Stimulated activated CD8-positive, alpha-beta memory T cell treated with anti-CD3 and anti-CD28 coated beads, Interleukin-4, amount 100 ng/mL, for 1 hour (primary cell): ENCODE measurements around the gene DHCR24.

Experiments used
- DNase-seq, 2 donors: peaks; one replicate each; pipeline ENCODE4 v3.0.0-alpha.2; 2020; ENCODE audit warnings: low read depth in 2 of 2, low spot score in 1 of 2

The DHCR24 gene

DNA sequence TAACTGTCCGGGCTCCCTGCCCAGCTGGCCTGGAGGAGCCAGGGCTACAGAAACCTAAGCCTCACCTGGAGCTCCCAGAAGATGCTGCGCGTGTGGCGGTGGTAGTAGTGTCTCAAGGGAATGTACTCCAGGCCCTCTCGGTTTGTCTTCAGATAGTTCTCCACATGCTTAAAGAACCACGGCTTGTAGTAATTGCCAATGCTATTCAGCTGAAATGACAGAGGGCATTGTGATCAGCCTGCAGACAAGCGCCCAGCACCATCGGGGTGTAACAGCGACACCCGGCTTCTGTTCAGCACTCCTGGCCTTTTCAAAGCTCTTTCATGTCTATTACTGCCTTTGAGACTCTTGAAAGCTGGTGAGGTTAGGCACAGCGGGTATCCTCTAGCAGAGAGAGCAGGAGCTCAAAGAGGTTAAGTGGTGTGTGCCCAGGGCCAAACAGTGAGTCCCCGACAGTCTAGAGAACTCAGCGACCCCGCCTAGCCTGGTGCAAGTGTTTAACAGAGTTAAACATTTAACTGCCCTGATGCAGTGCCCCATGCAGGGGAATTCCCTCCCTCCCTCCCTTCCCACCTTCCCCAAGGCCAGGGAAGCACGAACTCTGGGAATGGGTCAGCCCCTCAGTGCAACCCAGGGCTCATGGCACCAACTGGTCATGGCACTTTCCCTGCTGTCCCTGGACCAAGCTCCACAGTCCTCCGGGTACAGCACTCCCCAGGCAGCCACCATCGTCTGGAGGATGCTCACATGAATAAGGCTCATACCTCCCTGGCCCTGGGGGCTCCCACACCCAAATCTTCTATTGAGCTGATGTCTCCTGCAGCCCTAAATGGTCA, 21.5 kb downstream of the DHCR24 start:
- DNase-seq, result no peak

DNA sequence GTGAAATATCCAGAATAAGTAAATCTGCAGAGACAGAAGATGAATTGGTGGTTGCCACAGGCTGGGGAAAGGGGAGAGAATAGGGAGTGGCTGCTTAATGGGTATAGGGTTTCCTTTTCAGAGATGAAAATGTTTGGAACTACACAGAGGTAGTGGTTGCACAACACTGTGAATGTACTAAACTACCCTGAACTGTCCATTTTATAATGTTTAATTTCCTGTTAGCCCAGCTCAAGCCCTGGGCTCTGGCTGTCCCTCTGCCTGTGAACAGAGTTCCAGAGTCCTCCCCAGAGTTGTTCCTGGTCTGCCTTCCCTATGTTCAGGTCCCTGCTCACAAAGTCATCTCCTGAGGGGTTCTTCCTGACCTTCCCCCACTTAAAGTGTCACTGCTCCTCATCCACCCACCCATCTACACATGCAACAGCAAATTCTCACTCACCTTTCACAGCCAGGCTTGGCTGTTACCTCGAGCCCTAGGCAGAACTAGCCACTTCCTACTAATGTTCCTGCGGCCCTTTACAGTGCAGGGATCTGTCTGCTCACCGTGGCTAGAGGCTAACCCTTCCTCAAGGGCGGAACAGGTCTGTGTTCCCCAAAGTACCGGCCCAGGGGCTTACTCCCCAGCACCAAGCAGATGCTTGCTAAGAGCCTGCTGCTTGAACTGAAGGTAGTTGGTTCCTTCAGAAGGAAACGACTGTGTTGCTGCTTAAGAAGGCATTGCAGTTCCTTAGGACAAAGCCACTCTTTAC, 22.4 kb downstream of the DHCR24 start:
- no peak for DNase-seq

DNA sequence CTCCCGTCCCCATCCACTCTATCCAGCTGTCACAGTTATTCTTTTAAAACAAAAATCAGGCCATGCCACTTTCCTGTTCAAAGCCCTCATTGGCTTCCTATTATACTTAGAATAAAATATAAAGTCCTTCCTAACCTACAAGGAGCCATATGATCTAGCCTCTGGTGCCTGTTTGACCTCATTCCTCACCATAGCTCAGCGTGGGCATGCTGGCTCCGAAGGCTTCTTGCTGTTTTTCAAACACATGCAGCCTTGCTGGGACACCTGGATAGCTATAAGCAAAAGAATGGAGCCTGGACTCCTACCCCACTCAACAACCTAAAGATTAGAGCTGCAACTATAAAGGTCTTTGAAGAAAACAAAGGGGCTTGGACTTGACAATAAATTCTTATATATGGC, 23.7 kb downstream of the DHCR24 start:
- no peak for DNase-seq

DNA sequence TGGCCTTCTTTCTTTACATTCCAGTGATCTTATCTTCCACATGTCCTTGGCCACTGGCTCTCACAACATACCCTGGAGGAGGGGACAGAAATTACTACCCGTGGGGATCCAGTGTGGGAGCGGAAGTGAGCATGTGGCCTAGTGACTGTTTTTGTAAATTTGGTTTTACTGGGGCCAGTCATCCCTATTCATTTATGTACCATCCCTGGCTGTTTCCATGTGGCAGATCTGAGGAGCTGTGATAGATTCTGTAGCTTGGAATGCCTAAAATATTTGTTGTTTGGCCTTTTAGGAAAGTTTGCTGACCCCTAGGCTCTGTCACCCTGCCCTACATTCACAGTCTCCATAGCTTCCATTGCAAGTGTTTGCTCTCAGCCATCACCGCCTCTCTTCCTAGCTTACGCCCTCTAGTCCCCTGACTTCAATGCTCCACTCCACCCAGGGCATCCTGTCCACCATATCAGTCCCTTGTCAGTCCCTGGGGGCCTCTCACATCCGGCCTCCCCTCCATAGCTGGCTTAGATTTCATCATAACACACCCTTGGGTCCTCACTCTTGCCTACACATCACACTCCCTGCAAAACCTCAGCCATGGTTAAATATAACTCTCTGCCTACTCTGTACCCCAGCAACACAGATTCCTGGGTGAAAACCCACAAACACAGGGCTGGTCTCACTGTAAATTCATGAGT, 25.8 kb downstream of the DHCR24 start:
- DNase-seq, result no peak

DNA sequence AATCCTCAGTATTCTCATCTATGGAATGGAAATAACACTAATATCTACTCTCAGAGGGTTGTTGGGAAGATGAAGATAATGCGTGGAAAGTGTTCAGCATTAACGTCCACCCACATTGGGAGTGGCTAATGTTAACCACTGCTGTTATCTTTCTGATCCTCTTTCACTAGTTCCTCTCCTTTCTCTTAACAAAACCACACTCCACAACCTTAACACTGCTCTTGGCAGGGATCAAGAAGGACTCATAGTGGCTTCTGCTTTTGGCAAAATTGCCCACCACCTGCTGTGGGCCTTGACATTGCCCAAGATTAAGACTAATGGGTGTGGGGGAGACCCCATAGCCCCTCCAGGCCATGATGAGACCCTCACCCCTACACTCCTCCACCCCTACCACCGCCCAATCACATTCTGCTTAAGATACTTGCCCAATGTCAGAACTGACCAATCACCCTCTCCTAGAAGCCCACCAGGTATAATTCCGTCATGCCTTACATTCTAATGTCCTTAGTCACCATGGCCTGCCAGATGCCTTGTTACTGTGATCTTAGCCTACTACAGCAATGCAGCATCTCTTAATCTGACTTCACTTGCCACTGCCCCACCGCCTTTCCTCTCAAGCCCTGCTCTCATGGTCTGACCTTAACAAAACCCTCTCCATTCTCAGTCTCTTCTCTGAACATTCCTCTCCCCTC, 27.1 kb downstream of the DHCR24 start:
- no peak for DNase-seq

DNA sequence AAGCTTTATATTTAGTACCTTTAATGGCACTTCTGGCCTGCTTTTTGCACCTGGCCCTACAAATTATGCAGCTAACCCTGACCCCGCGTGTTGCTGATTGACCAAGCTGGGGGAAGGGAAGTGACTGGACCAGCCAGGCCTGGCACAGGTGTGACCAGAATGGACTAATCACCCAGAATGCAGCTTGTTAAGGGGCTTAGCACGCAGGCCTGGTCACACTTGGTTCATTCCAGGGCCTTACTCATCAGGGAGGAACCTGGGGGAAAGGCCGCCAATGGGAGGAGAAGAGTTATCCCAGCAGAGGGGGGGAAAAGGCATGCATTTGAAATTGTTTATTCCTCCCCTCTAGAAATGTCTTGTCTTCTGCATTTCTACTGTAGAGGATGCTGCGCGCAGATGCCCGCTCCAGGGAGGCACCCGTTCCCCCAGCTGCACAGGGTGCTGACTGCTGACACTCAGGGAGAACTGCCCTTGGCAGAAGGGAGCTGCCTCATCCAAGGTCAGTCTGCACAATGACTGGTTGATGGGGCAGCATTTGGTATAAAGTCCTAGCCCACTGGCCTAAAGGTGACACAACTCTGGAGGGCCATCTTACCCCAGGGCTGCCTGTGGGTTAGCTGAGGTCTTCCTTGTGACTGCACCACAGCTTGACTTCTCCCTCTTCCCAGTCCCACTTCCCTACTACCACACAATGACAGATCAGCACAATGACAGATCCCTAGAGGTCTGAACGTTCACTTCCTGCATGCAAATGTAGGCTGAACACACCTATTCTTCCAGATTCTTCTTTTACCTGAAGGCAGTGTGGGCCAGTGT, 29.0 kb downstream of the DHCR24 start:
- no peak for DNase-seq

DNA sequence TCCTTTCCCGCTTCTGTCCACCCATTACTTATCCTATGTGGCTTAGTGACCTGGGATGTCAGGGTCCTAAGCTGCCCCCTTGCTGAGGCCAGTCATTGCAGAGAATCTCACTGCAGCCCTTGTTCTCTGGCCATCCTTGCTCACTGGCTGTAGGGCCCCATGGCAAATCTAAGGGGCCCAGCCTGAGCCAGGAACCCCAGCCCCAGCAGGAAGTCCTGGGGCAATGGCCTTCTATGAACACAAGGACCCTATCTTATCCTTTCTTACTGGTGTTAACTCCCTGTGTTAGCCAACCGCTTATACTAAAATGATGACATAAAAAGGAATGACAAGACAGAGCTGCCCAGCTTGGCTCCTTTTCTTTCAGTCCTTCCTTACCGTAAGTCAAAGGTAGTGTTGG, 29.9 kb downstream of the DHCR24 start:
- no peak for DNase-seq

DNA sequence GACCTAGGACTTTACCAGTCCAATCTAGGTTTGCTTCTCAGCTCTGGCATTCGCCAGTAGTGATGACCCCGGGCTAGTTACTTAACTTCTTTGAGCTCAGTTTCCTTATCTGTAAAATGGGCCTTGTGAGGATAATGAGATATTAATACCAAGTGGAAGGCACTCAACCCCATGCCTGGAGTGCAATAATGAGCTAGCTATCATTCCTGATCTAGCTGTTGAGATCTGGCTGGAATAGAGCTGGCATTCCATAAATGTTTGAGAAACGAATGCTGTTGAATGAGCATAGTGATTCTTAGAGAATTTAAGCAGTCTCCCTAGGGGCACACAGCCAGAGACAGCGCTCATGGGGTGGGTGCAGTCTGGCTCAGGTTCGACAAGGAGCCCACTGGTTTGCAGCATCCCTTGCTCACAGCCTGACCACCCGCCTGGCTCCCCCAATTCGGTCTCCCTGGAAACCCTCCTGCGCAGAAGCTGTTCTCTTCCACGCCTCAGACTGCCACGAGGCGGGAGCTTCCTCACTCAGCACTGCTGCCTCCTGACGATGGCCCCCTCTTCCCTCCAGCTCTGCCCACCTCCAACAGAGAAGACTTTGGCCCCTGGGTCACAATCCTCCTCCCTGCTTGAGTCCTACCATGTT, 32.5 kb downstream of the DHCR24 start:
- no peak for DNase-seq

DNA sequence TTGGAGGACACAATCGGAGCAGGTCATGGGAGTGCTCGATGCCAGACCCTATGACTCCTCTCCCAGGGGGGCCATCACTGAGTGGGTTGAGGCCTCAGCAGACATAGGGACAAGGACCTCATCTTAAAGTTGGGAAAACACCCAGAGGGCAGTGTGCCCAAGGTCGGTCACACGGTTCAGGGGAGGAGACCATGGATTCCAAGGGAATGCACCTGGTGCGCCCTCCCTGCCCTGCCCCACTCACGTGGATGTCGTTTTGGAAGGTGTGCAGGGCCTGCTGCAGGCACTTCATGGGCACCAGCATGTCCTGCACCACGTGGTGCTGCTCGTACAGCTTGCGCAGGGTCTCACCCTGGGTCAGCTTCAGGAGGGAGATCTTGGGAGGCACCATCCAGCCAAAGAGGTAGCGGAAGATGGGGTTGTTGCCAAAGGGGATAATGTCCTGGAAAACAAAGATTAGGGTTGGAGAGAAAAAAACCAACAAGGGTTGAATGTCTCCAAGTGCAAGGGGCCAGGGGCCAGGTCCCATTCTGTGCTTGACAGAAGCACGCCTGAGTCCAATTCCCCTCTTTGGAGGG, 33.1 kb downstream of the DHCR24 start:
- DNase-seq, result no peak

DNA sequence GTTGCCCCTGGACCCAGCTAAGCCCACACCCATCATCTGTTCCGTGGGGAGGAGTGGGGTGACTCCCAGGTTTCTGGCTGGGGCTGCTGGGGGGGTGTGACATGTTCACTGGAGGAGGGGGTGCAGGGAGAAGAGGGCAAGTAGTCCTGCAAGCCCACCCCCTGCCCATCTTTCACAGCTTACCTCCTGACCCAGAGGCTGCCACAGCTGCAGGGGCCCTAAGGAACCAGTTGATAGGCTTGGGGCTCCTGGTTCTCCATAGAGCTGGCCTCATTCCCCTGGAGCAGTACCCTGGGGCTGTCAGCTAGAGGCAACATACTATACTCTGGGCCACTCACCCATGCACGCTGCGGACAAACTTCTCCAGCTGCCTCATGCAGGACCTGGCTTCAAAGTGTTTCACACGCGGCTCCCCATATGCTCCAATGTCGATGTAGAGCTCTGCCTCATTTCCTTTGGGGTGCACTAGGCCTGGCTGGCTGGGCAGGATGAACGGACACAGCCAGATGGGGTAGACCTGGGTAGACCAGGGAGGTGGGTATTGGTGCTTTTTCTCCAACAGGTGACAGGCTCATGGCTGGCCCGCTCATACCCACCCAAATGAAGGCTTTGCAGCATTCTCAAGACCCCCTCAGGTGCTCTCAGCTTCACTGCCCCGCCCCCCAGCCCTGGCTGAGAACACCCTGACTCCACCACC, 33.8 kb downstream of the DHCR24 start:
- DNase-seq, result no peak

DNA sequence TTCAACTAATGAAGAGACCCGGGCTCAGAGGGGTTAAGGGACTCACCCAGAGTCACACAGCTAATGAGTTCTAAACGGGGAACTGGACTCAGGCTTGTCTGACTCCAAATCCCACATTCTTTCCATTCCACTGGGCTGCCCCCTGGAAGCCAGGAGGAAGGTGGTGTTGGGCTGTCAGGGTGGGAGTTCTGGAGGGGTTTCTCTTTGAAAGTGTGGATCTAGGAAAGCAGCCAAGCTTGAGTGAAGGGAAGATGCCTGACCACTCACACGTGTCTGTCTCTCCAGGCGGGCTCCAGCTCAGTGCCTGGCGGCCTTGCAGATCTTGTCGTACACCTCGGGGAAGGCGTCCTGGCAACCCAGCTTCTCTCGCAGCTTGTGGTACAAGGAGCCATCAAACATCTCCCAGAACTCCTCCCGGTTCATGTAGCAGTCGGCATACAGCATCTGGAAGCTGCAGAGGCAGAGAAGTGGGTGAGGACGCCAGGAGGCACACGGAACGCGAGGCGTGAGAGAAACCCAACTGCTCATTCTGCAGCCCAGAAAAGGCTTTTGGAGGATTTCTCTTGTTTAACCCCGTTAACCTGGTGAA, 35.0 kb downstream of the DHCR24 start:
- DNase-seq, result no peak

DNA sequence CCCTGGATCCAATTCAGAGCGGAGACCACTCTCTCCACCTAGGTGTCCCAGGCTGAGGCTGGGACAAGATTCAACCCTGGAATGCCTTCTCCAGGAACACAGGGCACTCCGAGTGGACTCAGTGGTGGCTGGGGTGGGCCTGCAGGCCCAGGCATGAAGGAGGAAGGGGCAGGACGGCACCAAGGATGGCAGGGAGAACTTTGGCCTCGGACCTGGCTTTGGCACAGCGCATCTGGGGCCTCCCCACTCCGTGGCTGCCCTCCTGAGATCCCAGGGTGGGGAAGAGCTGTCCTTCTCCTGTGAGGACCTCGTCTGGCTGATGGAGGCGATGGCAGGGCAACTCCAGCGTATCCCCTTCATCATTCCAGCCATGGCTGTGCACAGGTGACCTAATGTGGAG, 35.6 kb downstream of the DHCR24 start:
- no peak for DNase-seq

DNA sequence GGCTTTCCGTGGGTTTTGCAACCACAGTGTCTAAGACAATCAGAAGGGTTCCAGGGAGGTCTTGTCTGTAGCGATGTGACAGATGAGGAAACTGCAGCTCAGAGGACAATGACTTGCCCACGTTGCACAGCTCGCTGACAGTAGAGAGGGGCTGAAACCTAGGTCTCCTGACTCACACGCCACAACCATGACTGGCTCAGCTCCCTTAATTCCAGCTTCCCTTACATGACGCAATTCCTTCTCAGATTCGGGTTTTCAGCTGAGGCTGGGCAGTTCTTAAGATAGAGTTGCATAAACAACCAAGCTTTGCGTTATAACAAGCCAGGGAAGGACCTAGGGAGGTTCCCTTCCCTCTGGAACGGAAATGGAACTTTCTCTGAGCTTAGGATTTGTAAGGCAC, 36.3 kb downstream of the DHCR24 start:
- DNase-seq, result no peak

DNA sequence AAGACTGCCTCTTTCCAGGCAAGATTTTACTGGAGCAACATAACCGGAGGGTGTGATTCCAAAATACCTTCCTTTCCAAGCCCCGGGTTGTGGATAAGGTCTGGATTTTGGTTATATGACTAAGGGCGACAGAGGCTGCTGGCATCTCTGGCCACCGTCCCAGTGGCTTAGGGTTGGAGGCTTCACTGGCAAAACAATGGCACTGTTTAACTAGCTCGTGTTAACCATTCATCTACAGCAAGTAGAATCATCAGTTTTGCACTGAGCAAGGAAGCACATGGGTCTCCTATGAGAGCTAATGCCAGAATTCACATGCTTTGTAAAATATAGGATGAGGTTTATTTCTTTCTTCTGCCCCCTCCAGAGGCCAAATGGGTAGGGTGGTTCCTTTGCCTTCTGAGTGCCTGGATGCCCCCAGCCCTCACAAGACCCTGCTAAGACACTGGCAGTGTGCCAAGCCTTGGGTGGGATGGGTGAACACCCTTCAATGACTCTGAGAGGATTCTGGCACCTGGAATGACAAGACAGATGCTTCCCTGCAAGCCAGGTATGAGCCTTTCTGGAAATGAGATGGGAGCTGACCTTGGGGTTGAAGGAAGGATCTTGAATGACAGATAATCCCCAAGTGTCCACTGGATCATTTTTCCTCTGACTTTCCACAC, 36.8 kb downstream of the DHCR24 start:
- DNase-seq, result no peak

DNA sequence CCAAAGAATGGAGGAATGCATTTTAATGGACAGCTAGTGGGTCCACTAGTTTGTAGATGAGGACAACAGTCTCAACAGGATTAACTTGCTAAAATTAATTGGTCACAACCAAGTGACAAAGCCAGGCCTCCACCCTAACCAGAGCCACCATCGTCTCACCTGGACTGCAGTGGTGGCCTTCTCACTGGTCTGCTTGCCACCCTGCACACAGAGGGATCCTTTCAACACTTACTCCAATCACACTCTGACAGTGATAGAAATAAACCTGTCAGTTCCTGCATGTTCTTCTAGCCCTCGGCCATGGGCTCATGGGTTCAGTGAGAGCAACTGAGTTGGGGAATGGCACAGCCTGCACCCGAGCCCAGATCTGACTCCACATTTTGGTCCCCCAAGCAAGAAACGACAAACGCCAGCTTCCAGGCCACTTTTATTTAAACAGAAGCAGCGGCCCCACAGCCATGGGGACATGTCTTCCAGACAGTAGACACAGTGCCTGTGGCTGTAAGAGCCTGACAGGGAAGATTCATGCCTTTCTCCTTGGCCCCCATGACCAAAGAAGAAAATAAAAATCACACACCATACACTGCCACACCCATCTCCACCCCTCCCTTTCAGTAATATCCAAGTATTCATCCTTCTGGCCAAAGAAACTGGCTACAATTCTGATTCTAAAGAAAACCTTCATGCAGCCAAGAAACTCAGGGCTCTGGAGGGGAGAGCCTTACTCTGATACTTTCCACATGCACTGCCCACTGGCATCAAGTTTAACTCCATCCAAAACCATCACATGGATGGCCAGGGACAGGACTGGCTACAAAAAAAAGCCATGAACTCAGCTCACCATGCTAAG, 37.6 kb downstream of the DHCR24 start:
- no peak for DNase-seq

DNA sequence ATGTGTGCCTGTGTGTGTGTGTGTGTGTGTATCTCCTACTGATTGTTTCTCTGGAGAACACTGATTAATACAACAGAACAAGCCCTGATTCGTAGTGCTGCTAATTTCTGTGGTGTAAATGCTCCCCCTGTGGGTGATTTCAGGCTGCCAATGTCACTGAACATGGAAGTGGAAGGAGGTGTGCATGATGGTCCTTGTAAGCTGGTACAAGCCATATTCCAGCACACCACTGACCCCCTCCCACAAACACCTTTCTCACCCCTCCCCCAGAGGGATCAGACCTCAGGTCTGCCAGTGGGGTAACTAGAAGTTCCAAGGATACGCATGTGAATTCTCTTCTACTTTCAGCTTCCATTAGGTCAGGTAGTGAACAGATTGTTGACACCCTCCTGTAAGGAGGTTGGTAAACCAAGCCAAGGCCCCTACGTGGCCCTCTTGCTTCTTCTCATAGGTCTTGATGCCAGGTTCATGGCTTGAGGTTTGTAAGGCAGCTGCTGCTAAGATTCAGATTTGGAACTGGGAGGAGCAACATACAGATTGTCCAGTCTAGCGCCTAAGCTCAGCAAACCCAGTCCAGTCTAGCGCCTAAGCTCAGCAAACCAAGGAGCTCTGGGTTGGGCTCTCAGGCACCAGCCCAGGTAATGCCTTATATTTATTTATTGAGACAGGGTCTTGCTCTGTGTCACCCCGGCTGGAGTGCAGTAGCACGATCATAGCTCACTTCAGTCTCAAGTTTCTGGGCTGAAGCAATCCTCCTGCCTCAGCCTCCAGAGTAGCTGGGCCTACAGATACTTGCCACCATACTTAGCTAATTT, 38.7 kb downstream of the DHCR24 start:
- DNase-seq, result no peak
